Measurements from ENCODE around the gene TMC8.
A peak's percentile ranks its signal among the peaks of the same experiment; 100 is the strongest.
"Not testable (repeated sequence)": the region's sequence is repeated elsewhere in the genome, so short reads cannot be mapped to it uniquely, and the experiment has no call there.

Gene TMC8

GRCh38 chr17:78159575-78160158 lies 29.1 kb downstream of the TMC8 start:
- DNase-seq (ENCODE audit: low spot score): no peak

GRCh38 chr17:78163881-78164747 lies 33.5 kb downstream of the TMC8 start:
- DNase-seq (ENCODE audit: low spot score): no peak

DNA sequence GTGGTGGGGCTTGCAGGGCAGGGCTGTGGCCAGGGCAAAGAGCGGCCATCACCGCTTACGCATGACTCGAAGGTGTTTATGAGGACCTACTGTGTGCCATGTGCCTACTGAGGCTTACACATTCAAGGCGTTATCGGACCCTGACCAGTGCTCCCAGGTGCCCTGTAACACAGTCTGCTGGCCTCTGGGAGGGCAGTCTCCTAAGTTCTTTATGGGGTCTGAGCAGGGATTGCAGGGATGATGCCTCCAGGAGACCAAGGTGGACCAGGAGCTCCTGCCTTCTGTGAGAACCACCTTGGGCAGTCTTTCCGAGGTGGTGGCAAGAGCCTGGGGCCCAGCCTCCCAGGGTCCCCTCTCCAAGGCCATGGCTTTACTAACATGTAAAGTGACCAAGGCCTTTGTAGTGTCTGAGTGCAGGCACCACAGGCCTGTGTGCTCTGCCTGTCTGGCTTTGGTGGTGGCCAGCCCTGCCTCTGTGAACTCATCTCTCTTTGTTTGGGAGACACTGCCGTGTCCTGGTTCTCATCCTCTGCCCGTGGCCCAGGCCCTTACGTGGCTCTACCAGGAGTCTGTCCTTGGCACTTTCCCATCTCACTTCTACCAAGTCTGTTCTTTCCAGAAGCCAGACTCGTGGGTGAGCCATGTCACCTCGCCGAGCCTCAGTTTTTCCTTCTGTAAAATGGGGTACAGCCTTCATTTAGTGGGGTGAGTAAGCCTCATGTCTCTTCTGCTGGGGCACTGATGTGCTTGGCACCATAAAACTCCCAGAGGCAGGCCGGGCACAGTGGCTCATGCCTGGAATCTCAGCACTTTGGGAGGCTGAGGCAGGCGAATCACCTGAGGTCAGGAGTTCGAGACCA lies 34.4 kb downstream of the TMC8 start:
- DNase-seq (ENCODE audit: low spot score): no peak

DNA sequence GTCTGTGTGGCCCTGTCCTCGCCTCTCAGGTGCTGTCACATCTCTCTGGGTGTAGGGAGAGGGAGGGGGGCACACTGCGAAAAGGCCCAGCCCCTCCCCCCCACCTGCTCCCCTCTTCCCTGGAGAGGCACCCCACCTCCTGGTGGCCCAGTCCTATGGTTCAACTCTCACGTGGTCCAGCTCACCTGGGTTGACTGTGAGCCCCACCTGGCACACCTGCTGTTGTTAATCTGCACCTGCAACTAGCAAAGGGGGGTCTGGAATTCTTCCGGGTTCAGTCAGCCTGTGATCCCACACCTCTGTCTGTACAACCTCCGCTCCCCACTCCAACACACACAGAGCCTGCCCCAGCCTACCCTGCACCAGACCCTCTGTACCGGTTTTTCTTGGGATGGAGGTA lies 35.8 kb downstream of the TMC8 start:
- no peak for DNase-seq (ENCODE audit: low spot score)

GRCh38 chr17:78168242-78168902 lies 37.8 kb downstream of the TMC8 start, which contains the start of gene SYNGR2:
Gene SYNGR2, plus strand, starts transcription at chr17:78168581. Its CDS starts 36 bp downstream, at chr17:78168617.
- DNase-seq (ENCODE audit: low spot score): peak; percentile 91

GRCh38 chr17:78168903-78169793 lies 38.6 kb downstream of the TMC8 start:
- DNase-seq (ENCODE audit: low spot score): peak; percentile 31

DNA sequence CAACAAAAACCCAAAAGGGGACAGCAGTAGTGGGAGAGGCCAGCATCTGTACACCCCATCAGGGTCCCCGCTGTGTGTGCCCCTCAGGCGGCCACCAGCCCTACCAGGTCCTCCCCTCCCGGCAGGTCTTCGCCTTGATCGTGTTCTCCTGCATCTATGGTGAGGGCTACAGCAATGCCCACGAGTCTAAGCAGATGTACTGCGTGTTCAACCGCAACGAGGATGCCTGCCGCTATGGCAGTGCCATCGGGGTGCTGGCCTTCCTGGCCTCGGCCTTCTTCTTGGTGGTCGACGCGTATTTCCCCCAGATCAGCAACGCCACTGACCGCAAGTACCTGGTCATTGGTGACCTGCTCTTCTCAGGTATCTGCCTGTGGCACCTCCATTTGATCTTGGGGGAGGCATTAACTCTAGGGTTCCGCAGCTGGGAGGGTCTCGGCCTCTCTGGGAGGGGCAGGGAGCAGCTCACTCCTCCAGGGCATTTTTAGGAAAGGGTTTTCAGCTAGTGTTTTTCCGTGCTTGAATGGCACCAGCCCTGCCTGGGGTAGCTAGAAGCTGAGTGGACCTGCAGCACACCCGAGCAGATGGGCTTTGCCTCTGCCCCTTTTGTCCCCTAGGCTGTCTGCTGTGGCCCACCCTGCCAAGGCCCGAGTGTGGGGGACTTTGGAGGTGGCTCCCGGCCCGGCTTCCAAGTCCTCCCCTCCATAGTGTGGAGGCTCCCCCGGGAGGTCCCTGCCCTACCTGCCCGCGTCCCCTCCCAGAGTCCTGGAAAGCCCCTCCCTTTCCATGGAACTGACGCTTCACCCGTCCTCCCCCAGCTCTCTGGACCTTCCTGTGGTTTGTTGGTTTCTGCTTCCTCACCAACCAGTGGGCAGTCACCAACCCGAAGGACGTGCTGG lies 40.4 kb downstream of the TMC8 start:
- DNase-seq (ENCODE audit: low spot score): no peak

DNA sequence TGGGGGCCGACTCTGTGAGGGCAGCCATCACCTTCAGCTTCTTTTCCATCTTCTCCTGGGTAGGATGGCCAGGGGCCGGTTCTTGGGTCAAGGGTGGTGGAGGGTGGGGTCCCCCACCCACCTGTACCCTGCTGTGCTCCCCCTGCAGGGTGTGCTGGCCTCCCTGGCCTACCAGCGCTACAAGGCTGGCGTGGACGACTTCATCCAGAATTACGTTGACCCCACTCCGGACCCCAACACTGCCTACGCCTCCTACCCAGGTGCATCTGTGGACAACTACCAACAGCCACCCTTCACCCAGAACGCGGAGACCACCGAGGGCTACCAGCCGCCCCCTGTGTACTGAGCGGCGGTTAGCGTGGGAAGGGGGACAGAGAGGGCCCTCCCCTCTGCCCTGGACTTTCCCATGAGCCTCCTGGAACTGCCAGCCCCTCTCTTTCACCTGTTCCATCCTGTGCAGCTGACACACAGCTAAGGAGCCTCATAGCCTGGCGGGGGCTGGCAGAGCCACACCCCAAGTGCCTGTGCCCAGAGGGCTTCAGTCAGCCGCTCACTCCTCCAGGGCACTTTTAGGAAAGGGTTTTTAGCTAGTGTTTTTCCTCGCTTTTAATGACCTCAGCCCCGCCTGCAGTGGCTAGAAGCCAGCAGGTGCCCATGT lies 41.1 kb downstream of the TMC8 start:
- DNase-seq (ENCODE audit: low spot score): not testable (repeated sequence)

- no peak for DNase-seq (ENCODE audit: low spot score)
These were observed 41.9 kb downstream of the TMC8 start for GRCh38 chr17:78172249-78173051.

- DNase-seq (ENCODE audit: low spot score): no peak
These were observed 42.6 kb downstream of the TMC8 start for GRCh38 chr17:78173097-78173715.

GRCh38 chr17:78174346-78174869 lies 43.8 kb downstream of the TMC8 start:
- DNase-seq (ENCODE audit: low spot score): no peak

- DNase-seq (ENCODE audit: low spot score): no peak
These were observed 44.5 kb downstream of the TMC8 start for GRCh38 chr17:78174870-78175642.

DNA sequence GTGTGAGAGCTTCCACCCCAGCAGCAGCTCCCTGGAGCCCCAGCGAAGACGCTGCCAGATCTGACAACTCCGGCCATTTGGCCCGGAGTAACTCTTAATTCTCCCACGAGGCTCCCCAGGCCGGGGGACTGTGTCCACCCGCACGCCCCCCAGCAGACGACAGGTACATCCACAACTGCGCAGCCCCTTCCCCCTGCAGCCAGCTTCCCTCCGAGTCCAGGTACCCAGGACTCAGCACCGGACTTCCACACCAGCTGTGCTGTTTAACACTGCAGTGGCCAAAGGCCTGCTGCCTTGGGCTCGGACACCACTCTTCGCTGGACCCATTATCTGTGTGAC lies 45.0 kb downstream of the TMC8 start:
- DNase-seq (ENCODE audit: low spot score): no peak

DNA sequence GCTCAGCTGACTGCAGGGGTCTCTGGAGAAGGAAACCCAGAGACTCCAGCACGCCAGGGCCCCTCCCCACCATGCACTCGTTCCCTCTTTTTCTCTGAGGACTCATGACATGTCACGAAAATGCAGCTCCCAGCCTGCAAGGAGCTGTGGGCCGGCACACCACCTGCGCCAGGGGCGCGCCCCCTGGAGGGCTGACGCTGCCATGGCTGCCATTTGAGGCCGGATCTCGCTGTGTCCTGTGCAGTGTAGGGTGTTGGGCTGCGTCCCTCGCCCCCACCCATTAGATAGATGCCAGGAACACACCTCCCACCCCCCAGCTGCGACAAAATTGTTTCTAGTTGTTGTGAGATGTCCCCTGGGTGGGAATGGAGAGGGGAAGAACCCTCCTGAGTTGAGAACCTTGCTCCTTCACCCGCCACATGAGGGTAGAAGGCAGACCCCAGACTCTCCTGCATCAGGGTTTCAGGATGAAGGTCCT lies 46.0 kb downstream of the TMC8 start:
- DNase-seq (ENCODE audit: low spot score): peak; percentile 84

GRCh38 chr17:78179372-78179771 lies 48.8 kb downstream of the TMC8 start:
- no peak for DNase-seq (ENCODE audit: low spot score)

GRCh38 chr17:78180083-78180482 lies 49.5 kb downstream of the TMC8 start:
- no peak for DNase-seq (ENCODE audit: low spot score)

- DNase-seq (ENCODE audit: low spot score): no peak
These were observed 49.9 kb downstream of the TMC8 start for GRCh38 chr17:78180508-78180907.
